ENCODE results near the gene APLP2. TPM values are rescaled to one million over a fixed set of nuclear protein-coding genes. Genes with fewer than 3 reads are reported as not detected.

APLP2 gene
- total and polyA plus RNA-seq, 4 donors, result 235 to 532 (median 524) TPM

DNA sequence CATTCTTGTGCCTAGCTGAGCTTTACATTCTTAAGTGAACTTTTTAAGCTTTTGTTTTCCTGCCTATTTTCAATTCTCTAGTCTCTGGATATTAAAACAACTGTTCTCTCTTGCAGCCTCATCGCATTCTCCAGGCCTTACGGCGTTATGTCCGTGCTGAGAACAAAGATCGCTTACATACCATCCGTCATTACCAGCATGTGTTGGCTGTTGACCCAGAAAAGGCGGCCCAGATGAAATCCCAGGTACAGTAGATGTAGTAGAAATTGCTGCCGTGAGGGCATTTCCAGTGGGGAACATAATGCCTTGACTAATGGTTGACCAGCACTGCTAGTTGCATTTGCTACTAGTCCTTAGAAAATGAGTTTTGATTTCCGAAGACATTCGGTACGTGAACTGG, 60.2 kb downstream of the APLP2 start:
- Histone ChIP-seq H3K27ac (ENCODE audit: low read depth in 1 of 2, low read length in 1 of 2) (no peak overlapping the region), H3K4me3 (no peak overlapping the region), H3K9ac (ENCODE audit: insufficient read depth in 1 of 2, low read length in 2 of 2) (no peak overlapping the region), H3K36me3 (ENCODE audit: control insufficient read depth in 4 of 4, insufficient read depth in 4 of 4, low read length in 4 of 4) (peaks cover 28 to 58% (median 35%) of the 10 kb centered on the region in 4 donors), H3K27me3 (ENCODE audit: control insufficient read depth in 3 of 3, insufficient read depth in 3 of 3, low read length in 2 of 3) (no peaks in the 10 kb centered on the region), H3K4me1 (ENCODE audit: control insufficient read depth in 5 of 5, insufficient read depth in 5 of 5, low read length in 5 of 5) (peaks cover 0 to 3% (median 0%) of the 10 kb centered on the region in 5 donors), H3K9me3 (ENCODE audit: control insufficient read depth in 4 of 4, insufficient read depth in 3 of 4, low read length in 3 of 4) (peaks cover 0 to 2% (median 0%) of the 10 kb centered on the region in 4 donors)
- no peak for ATAC-seq (ENCODE audit: insufficient read depth, low FRiP score)
- TF ChIP-seq, protein P1, sequence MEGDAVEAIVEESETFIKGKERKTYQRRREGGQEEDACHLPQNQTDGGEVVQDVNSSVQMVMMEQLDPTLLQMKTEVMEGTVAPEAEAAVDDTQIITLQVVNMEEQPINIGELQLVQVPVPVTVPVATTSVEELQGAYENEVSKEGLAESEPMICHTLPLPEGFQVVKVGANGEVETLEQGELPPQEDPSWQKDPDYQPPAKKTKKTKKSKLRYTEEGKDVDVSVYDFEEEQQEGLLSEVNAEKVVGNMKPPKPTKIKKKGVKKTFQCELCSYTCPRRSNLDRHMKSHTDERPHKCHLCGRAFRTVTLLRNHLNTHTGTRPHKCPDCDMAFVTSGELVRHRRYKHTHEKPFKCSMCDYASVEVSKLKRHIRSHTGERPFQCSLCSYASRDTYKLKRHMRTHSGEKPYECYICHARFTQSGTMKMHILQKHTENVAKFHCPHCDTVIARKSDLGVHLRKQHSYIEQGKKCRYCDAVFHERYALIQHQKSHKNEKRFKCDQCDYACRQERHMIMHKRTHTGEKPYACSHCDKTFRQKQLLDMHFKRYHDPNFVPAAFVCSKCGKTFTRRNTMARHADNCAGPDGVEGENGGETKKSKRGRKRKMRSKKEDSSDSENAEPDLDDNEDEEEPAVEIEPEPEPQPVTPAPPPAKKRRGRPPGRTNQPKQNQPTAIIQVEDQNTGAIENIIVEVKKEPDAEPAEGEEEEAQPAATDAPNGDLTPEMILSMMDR (IDR thresholded peaks at IDR 0.05; ENCODE audit: control extremely low read depth, extremely low read depth), result no peak
- 94 to 95% methylated on average over 11 of the region's 11 CpGs for WGBS, 2 donors
- no peak for DNase-seq

DNA sequence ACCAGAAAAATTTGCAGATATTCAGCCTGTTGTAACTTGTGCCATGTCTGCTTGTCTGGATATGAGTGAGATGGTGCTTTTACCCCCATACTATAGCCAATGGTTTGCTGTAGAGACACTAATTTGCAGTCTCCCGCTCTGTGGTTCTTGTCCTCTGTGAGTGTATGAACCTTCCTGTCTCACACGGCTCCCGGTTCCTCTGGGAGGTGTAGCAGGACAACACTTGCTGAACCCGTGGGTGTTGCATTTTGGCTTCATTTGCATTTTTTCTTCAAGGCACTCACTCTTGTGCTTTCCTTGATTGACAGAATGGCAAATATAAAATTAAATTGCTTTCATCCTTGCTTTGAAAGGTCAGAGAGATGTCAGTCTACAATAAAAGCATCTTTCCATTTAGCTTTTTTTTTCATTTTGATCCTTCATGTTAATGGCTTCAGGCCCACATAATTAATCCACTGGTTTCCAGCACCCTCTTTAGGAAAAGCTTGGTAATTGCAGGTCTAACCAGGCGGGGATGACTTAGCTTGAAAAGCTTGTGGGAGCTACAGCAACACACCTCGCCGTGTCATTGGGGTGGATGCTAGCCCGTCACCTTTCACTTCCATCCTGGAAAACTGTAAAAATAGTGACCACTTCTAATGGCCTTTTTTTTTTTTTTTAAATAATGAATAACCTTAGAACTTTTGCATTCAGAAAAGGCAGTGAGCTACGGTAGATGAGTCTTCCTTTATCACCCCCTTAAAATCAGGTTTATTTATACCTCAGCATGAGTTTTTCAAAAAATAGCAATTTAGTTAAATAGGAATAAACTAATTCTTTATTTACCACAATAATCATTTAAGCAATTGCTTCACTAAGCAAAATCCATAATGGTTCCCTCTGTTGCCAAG, 62.5 kb downstream of the APLP2 start:
- Histone ChIP-seq H3K9ac (ENCODE audit: insufficient read depth in 1 of 2, low read length in 2 of 2) (no peak overlapping the region), H3K27ac (ENCODE audit: low read depth in 1 of 2, low read length in 1 of 2) (no peak overlapping the region), H3K4me1 (ENCODE audit: control insufficient read depth in 5 of 5, insufficient read depth in 5 of 5, low read length in 5 of 5) (no peaks in the 10 kb centered on the region), H3K27me3 (ENCODE audit: control insufficient read depth in 3 of 3, insufficient read depth in 3 of 3, low read length in 2 of 3) (no peaks in the 10 kb centered on the region), H3K4me3 (no peak overlapping the region), H3K36me3 (ENCODE audit: control insufficient read depth in 4 of 4, insufficient read depth in 4 of 4, low read length in 4 of 4) (peaks cover 27 to 52% (median 39%) of the 10 kb centered on the region in 4 donors), H3K9me3 (ENCODE audit: control insufficient read depth in 4 of 4, insufficient read depth in 3 of 4, low read length in 3 of 4) (peaks cover 0 to 2% (median 0%) of the 10 kb centered on the region in 4 donors)
- ATAC-seq (ENCODE audit: insufficient read depth, low FRiP score) (no peak), DNase-seq (peak; percentile 50 to 80 (median 76))
- 53 to 57% methylated on average over 9 of the region's 9 CpGs for WGBS, 2 donors
- TF ChIP-seq, protein P1 (IDR thresholded peaks at IDR 0.05; ENCODE audit: control extremely low read depth, extremely low read depth), result peak; percentile 91

DNA sequence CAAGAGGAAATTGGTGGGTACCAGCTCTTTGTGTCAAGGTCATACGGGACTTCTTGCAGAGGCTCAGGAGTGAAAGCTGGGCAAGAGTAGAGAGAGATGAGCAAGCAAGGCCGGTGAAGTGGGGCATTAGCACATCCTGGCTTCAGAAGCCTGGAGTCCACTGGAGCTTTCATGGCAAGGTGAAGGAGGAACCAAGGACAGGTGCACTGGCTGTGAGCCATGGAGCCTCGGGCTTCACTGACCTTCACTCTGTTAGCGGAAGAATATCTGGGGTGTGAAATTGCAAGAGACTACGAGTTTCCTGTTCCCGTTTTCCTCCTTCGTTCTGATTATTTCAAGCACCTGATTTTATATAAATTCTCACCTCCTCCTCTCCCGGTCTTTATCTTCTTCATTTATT, 64.0 kb downstream of the APLP2 start:
- no peak overlapping the region for H3K4me3 ChIP-seq
- H3K9me3 ChIP-seq (ENCODE audit: control insufficient read depth in 4 of 4, insufficient read depth in 3 of 4, low read length in 3 of 4), result peaks cover 0 to 2% (median 0%) of the 10 kb centered on the region in 4 donors
- ATAC-seq (ENCODE audit: insufficient read depth, low FRiP score) (no peak), DNase-seq (no peak)
- H3K27me3 ChIP-seq (ENCODE audit: control insufficient read depth in 3 of 3, insufficient read depth in 3 of 3, low read length in 2 of 3), result no peaks in the 10 kb centered on the region
- WGBS, 2 donors, result 83 to 89% methylated on average over 8 of the region's 8 CpGs
- H3K4me1 ChIP-seq (ENCODE audit: control insufficient read depth in 5 of 5, insufficient read depth in 5 of 5, low read length in 5 of 5), result no peaks in the 10 kb centered on the region
- H3K27ac ChIP-seq (ENCODE audit: low read depth in 1 of 2, low read length in 1 of 2), result no peak overlapping the region
- no peak overlapping the region for H3K9ac ChIP-seq (ENCODE audit: insufficient read depth in 1 of 2, low read length in 2 of 2)
- TF ChIP-seq, protein P1 (IDR thresholded peaks at IDR 0.05; ENCODE audit: control extremely low read depth, extremely low read depth), result no peak
- peaks cover 21 to 49% (median 41%) of the 10 kb centered on the region in 4 donors for H3K36me3 ChIP-seq (ENCODE audit: control insufficient read depth in 4 of 4, insufficient read depth in 4 of 4, low read length in 4 of 4)
